Epithelial cell of esophagus (primary cell): ENCODE results near the gene TMEFF2.

Experiments used
- DNase-seq: peaks from one replicate; pipeline ENCODE4 v3.0.0; 2010; ENCODE audit warnings: low read depth
- H3K4me3 ChIP-seq: 2 replicates; pipeline ENCODE4 v1.5.1; 2011; ENCODE audit warnings: mild to moderate bottlenecking, low read length, control low read depth
- CTCF ChIP-seq: IDR thresholded peaks from 2 replicates; pipeline ENCODE4 v1.5.1; 2011; ENCODE audit warnings: low read depth, mild to moderate bottlenecking, low read length, control low read depth, inconsistent platforms; ENCODE audit not compliant: insufficient read depth; ENCODE audit errors: missing control alignments

Gene TMEFF2

GRCh38 chr2:192025637-192026036 lies 169.1 kb downstream of the TMEFF2 start:
- no peak for DNase-seq
- no peak overlapping the region for H3K4me3 ChIP-seq
- no peak for TF ChIP-seq CTCF

GRCh38 chr2:192023006-192023405 lies 171.7 kb downstream of the TMEFF2 start:
- no peak overlapping the region for H3K4me3 ChIP-seq
- no peak for DNase-seq
- TF ChIP-seq CTCF, result no peak

- H3K4me3 ChIP-seq, result no peak overlapping the region
- no peak for DNase-seq
- TF ChIP-seq CTCF, result no peak
These were observed 176.9 kb downstream of the TMEFF2 start for GRCh38 chr2:192017844-192018243.

- no peak for TF ChIP-seq CTCF
- peak; percentile 54 for DNase-seq
- no peak overlapping the region for H3K4me3 ChIP-seq
These were observed 178.5 kb downstream of the TMEFF2 start for GRCh38 chr2:192016265-192016664.

- no peak overlapping the region for H3K4me3 ChIP-seq
- no peak for TF ChIP-seq CTCF
- DNase-seq, result no peak
These were observed 181.5 kb downstream of the TMEFF2 start for GRCh38 chr2:192013211-192013610.

- TF ChIP-seq CTCF, result no peak
- no peak overlapping the region for H3K4me3 ChIP-seq
- no peak for DNase-seq
These were observed 183.5 kb downstream of the TMEFF2 start for GRCh38 chr2:192011196-192011595.

GRCh38 chr2:192010073-192010472 lies 184.7 kb downstream of the TMEFF2 start:
- DNase-seq, result no peak
- H3K4me3 ChIP-seq, result no peak overlapping the region
- no peak for TF ChIP-seq CTCF
